Measurements from ENCODE around the gene TMPO. TPM values are rescaled to one million over a fixed set of nuclear protein-coding genes. Genes with fewer than 3 reads are reported as not detected.
"Not testable (repeated sequence)": the region's sequence is repeated elsewhere in the genome, so short reads cannot be mapped to it uniquely, and the experiment has no call there.

The TMPO gene
- total RNA-seq, 1 donor from 2014 or later = 178 TPM

- Mint-ChIP-seq H3K9me3 (no peaks in the 10 kb centered on the region), H3K27me3 (no peaks in the 10 kb centered on the region), H3K4me1 (ENCODE audit: unreplicated experiment) (no peaks in the 10 kb centered on the region), H3K36me3 (no peaks in the 10 kb centered on the region), H3K4me3 (no peak overlapping the region), H3K27ac (no peak overlapping the region)
- no peak for TF ChIP-seq CTCF (conservative IDR thresholded peaks at IDR 0.05)
- no peak for DNase-seq (ENCODE audit: extremely low spot score, unreplicated experiment)
Measured at GRCh38 chr12:98575013-98575412, 59.6 kb downstream of the TMPO start.

- not testable (repeated sequence) for H3K4me3 Mint-ChIP-seq; H3K9me3 Mint-ChIP-seq; H3K36me3 Mint-ChIP-seq; H3K4me1 Mint-ChIP-seq (ENCODE audit: unreplicated experiment); DNase-seq (ENCODE audit: extremely low spot score, unreplicated experiment); H3K27me3 Mint-ChIP-seq; H3K27ac Mint-ChIP-seq
Measured at GRCh38 chr12:98576795-98577194, 61.4 kb downstream of the TMPO start.

- Mint-ChIP-seq H3K4me1 (ENCODE audit: unreplicated experiment) (no peaks in the 10 kb centered on the region), H3K36me3 (no peaks in the 10 kb centered on the region), H3K27ac (peak overlapping the region; percentile 29), H3K27me3 (no peaks in the 10 kb centered on the region), H3K4me3 (no peak overlapping the region), H3K9me3 (no peaks in the 10 kb centered on the region)
- TF ChIP-seq CTCF (conservative IDR thresholded peaks at IDR 0.05) = no peak
- no peak for DNase-seq (ENCODE audit: extremely low spot score, unreplicated experiment)
Measured at GRCh38 chr12:98578392-98578791, 63.0 kb downstream of the TMPO start.

- Mint-ChIP-seq H3K9me3 (no peaks in the 10 kb centered on the region), H3K36me3 (no peaks in the 10 kb centered on the region), H3K4me3 (no peak overlapping the region), H3K4me1 (ENCODE audit: unreplicated experiment) (no peaks in the 10 kb centered on the region), H3K27me3 (no peaks in the 10 kb centered on the region), H3K27ac (peak overlapping the region; percentile 29)
- TF ChIP-seq CTCF (conservative IDR thresholded peaks at IDR 0.05) = no peak
- DNase-seq (ENCODE audit: extremely low spot score, unreplicated experiment) = no peak
Measured at GRCh38 chr12:98578821-98579220, 63.4 kb downstream of the TMPO start.

- no peak for TF ChIP-seq CTCF (conservative IDR thresholded peaks at IDR 0.05)
- no peak for DNase-seq (ENCODE audit: extremely low spot score, unreplicated experiment)
- Mint-ChIP-seq H3K9me3 (no peaks in the 10 kb centered on the region), H3K4me3 (no peak overlapping the region), H3K27me3 (no peaks in the 10 kb centered on the region), H3K36me3 (no peaks in the 10 kb centered on the region), H3K27ac (no peak overlapping the region), H3K4me1 (ENCODE audit: unreplicated experiment) (no peaks in the 10 kb centered on the region)
Measured at GRCh38 chr12:98579347-98579746, 64.0 kb downstream of the TMPO start.

GRCh38 chr12:98579835-98580234, 64.4 kb downstream of the TMPO start:
- Mint-ChIP-seq H3K4me3 (no peak overlapping the region), H3K36me3 (no peaks in the 10 kb centered on the region), H3K4me1 (ENCODE audit: unreplicated experiment) (no peaks in the 10 kb centered on the region), H3K27ac (no peak overlapping the region), H3K27me3 (no peaks in the 10 kb centered on the region), H3K9me3 (no peaks in the 10 kb centered on the region)
- no peak for DNase-seq (ENCODE audit: extremely low spot score, unreplicated experiment)
- no peak for TF ChIP-seq CTCF (conservative IDR thresholded peaks at IDR 0.05)
